Cardiac muscle cell (in vitro differentiated cells and primary cell): Measurements from ENCODE around the gene PTPRD. TPM values are rescaled to one million over a fixed set of nuclear protein-coding genes. Genes with fewer than 3 reads are reported as not detected.
A peak's percentile ranks its signal among the peaks of the same experiment; 100 is the strongest.

Source experiments
- DNase-seq, 2 donors: peaks; one replicate each; pipeline versions ENCODE4 v3.0.0 to v3.0.0-alpha.2; 2010 to 2017; ENCODE audit warnings: low read depth in 1 of 2, low spot score in 1 of 2
- H3K27ac ChIP-seq: fragments of 200-600 bp; sonication (generic); 2 replicates; pipeline ENCODE4 v1.5.1; 2016
- H3K27me3 ChIP-seq: fragments of 200-600 bp; sonication (generic); 2 replicates; pipeline ENCODE4 v1.6.0; 2016; ENCODE audit warnings: control low read depth
- H3K36me3 ChIP-seq: fragments of 200-600 bp; sonication (generic); 2 replicates; pipeline ENCODE4 v1.5.1; 2016; ENCODE audit warnings: control low read depth
- H3K4me1 ChIP-seq: fragments of 200-600 bp; sonication (generic); 2 replicates; pipeline ENCODE4 v1.8.1; 2017; ENCODE audit warnings: low read depth, mild to moderate bottlenecking, mixed run types
- H3K4me3 ChIP-seq: fragments of 200-600 bp; sonication (generic); 2 replicates; pipeline ENCODE4 v1.5.1; 2016; ENCODE audit warnings: mild to moderate bottlenecking
- H3K9me3 ChIP-seq: fragments of 200-600 bp; sonication (generic); 2 replicates; pipeline ENCODE4 v1.5.1; 2017; ENCODE audit warnings: low read depth, mild to moderate bottlenecking, control low read depth
- polyA plus RNA-seq: library from polyadenylated mRNA; unstranded; fragments of >200 nt; fragmentation: Nextera tagmentation; extraction: Ambion mirVana; gene quantifications from 2 replicates; pipeline ENCODE4 v1.2.1, GENCODE V29; 2016
- total RNA-seq: library from RNA; depleted of rRNA; stranded (reverse); fragments of >200 nt; gene quantifications from 2 replicates; pipeline ENCODE4 v1.2.3, GENCODE V29; 2016
- TF ChIP-seq, protein P1 (sequence below): IDR thresholded peaks from 2 replicates; pipeline ENCODE4 v1.5.1; 2012; ENCODE audit warnings: low read depth, mild to moderate bottlenecking, low read length

Gene PTPRD
- total and polyA plus RNA-seq, 2 experiments from 2014 or later, result 37.0 to 287 TPM

DNA sequence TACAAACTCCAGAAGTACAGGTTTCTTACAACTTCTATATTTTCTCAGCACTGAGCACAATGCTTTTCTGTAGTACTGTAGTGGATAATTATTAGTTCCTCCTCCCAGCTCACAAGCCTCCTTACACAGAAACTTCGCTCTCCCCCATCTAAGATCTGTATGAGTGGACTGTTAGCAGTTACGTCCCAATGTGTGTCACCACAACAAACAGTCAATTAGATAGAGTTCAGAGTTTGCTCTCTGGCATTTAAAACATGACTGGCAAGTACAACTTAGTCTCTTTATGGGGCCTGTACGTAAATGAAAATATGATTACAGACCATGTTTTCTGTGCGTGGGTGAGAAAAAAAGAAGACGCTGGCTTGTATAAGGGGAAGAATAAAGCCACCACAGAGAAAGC is 2181.9 kb downstream of the PTPRD start:
- H3K27me3 ChIP-seq, result no peaks in the 10 kb centered on the region
- no peak overlapping the region for H3K27ac ChIP-seq
- TF ChIP-seq, protein P1, sequence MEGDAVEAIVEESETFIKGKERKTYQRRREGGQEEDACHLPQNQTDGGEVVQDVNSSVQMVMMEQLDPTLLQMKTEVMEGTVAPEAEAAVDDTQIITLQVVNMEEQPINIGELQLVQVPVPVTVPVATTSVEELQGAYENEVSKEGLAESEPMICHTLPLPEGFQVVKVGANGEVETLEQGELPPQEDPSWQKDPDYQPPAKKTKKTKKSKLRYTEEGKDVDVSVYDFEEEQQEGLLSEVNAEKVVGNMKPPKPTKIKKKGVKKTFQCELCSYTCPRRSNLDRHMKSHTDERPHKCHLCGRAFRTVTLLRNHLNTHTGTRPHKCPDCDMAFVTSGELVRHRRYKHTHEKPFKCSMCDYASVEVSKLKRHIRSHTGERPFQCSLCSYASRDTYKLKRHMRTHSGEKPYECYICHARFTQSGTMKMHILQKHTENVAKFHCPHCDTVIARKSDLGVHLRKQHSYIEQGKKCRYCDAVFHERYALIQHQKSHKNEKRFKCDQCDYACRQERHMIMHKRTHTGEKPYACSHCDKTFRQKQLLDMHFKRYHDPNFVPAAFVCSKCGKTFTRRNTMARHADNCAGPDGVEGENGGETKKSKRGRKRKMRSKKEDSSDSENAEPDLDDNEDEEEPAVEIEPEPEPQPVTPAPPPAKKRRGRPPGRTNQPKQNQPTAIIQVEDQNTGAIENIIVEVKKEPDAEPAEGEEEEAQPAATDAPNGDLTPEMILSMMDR, result no peak
- H3K4me3 ChIP-seq, result no peak overlapping the region
- H3K9me3 ChIP-seq, result no peaks in the 10 kb centered on the region
- H3K4me1 ChIP-seq, result no peaks in the 10 kb centered on the region
- peaks cover 8% of the 10 kb centered on the region for H3K36me3 ChIP-seq
- no peak for DNase-seq

DNA sequence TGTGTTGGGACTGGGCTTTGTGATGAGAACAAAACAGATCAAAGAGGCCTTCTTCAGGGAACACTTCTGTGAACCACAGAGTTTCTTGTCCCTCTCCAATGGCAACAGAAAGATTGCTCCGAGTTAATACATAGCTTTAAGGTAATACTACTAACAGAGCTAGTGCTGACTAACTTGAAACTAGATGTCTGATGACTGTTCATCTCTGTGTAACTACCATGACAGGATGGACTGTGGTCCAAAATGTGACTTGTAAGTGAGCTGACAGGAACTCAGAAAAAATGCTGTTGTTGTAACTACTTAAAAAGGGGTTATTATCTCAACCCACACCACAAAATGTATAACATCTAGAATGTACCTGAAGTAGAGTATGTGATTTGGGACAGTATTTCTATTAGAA is 2183.0 kb downstream of the PTPRD start:
- Histone ChIP-seq H3K4me3 (no peak overlapping the region), H3K9me3 (no peaks in the 10 kb centered on the region), H3K36me3 (peaks cover 7% of the 10 kb centered on the region), H3K27me3 (no peaks in the 10 kb centered on the region), H3K27ac (no peak overlapping the region), H3K4me1 (no peaks in the 10 kb centered on the region)
- TF ChIP-seq, protein P1, result no peak
- DNase-seq, result no peak

DNA sequence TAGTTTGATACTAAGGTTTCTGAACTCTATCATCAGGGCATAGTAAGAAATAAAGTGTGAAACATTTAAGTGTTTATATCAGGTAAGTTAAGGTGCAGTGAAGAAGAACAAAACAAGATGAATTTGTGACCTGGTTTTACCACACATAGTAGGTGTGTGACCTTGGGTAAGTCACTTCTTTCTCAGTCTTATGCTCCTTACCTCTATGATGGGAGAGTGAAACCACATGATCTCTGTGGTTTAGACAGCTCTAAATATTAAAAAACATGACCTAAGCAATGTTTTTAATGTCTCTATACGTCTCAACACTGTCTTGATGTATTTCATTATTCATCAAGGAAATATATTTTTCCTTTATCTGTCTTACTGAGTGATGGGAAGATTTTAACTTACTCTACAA is 2183.6 kb downstream of the PTPRD start:
- H3K27me3 ChIP-seq, result no peaks in the 10 kb centered on the region
- no peak overlapping the region for H3K4me3 ChIP-seq
- H3K36me3 ChIP-seq, result peaks cover 7% of the 10 kb centered on the region
- DNase-seq, result no peak
- H3K9me3 ChIP-seq, result no peaks in the 10 kb centered on the region
- no peak overlapping the region for H3K27ac ChIP-seq
- H3K4me1 ChIP-seq, result no peaks in the 10 kb centered on the region
- TF ChIP-seq, protein P1, result no peak

DNA sequence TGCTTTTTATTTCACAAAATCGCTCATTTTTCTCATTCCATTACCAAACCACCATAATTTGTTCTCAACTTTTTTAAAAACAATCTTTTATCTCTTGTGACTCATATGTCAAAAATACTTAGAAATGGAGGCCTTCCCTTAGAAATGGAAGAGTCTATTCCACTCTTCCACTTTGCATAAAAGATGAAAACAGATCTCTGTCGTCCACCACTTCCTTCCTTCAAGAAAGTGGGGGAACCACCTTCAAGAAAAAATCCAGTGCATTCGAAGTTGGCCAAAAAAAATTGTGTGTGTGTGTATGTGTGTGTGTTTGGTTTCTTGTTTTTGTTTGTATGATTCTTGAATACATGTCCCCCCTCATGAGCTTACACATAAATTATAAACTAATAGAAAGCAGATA is 2184.4 kb downstream of the PTPRD start:
- Histone ChIP-seq H3K27me3 (no peaks in the 10 kb centered on the region), H3K4me3 (no peak overlapping the region), H3K4me1 (no peaks in the 10 kb centered on the region), H3K9me3 (no peaks in the 10 kb centered on the region), H3K36me3 (peaks cover 7% of the 10 kb centered on the region), H3K27ac (no peak overlapping the region)
- TF ChIP-seq, protein P1, result no peak
- DNase-seq, result peak in 1 of 2 donors; percentile 1

DNA sequence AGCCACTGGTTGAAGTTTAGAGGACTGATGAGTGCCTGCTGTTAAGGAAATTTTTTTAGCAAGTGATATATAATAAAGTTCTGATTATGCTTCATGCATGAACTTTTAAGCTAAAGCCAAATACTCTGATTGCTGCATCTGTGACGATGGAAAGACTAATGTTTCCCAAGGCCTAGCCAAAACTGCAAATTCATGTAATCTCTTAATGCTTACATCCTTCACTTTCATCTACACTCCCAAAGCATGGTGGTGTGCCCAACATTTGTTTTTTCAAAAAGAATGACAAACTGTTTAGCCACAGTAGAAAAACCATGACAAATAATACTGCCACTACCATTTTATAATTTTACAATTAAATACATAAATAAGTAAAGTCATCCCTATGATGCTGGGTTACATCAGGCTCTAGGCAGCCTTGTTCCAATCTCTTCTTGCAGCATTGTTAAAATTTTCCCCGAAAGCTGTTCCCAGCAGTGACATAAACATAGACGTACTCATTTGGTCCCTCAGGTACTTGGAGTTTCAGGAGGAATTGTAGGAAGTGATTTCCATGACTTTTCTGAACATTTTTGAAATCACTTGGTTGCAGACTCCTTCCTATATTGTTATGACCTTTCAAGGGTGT is 2187.9 kb downstream of the PTPRD start:
- H3K27me3 ChIP-seq, result no peaks in the 10 kb centered on the region
- no peak overlapping the region for H3K4me3 ChIP-seq
- TF ChIP-seq, protein P1, result no peak
- H3K36me3 ChIP-seq, result no peaks in the 10 kb centered on the region
- no peaks in the 10 kb centered on the region for H3K9me3 ChIP-seq
- H3K4me1 ChIP-seq, result no peaks in the 10 kb centered on the region
- H3K27ac ChIP-seq, result no peak overlapping the region
- no peak for DNase-seq
